Stimulated activated naive CD8-positive, alpha-beta T cell treated with anti-CD3 and anti-CD28 coated beads, Interleukin-15, Interleukin-2, amounts not matched to agents 100 U/mL and 50 U/mL, for 24 hours (primary cell): ENCODE measurements around the gene ITGB3.
A peak's percentile ranks its signal among the peaks of the same experiment; 100 is the strongest.
"Not testable (repeated sequence)": the region's sequence is repeated elsewhere in the genome, so short reads cannot be mapped to it uniquely, and the experiment has no call there.

Source experiments
- ATAC-seq: fragments of 150-1000 bp; cut with Tn5 transposase; one replicate; pipeline ENCODE4 v1.10.0; 2021
- DNase-seq: peaks from one replicate; pipeline ENCODE4 v3.0.0; 2021

Gene ITGB3

DNA sequence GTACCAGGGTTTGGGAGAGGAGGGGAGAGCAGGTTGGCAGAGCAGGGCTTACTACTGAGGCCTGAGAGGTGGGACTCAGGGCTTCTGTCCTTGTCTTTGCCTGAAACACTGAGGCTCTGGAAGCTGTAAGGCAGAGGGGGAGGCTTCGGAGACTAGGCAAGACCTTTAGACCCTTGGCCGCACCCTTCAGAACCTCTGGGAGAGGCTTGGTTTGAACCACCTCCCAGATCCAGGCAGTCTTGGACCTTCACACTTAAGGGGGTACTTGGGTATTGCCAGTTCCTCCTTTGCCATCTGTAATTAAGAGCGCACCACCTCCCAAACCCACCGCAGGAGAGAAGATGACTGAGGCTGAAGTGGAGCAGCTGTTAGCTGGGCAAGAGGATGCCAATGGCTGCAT is 31.6 kb upstream of the ITGB3 start:
- DNase-seq (no peak), ATAC-seq (no peak)

DNA sequence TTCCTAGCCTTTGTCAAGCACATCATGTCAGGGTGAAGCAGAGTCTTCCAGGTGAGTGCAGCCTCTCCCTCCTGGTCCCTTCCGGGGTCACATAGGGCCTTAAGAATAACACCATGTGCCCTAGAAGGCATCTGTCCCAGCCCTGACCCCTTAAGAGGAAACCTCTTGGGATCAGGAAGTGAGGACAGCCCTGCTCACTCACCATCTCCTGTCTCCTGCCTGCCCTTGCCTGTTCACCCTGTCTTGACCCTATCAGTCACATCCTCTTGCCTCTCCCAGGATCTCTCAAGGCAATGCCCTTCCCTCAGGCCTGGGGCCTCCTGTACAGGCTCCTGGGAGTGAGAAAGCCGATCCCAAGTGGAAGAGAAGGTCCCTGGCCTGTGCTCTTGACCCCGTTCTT is 30.6 kb upstream of the ITGB3 start:
- ATAC-seq (no peak), DNase-seq (no peak)

DNA sequence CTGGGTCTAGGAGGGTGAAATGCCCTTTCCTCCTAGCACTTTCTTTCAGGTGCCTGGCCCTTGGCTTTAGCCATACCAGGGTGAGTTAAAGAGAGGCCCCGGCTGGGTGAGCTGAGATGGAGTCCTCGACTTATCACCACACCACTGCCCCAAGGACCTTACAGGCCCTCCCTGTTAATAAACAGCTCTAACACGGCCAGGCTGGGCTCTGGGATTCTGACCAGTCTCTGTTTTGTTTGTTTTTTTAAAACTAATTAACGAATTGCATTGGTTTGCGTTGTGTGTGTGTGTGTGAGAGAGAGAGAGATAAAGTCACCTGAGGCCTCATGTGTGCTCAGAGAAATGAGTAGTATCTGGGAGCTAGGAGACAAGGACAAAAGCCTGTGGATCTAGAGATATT is 30.2 kb upstream of the ITGB3 start:
- no peak for ATAC-seq
- no peak for DNase-seq

DNA sequence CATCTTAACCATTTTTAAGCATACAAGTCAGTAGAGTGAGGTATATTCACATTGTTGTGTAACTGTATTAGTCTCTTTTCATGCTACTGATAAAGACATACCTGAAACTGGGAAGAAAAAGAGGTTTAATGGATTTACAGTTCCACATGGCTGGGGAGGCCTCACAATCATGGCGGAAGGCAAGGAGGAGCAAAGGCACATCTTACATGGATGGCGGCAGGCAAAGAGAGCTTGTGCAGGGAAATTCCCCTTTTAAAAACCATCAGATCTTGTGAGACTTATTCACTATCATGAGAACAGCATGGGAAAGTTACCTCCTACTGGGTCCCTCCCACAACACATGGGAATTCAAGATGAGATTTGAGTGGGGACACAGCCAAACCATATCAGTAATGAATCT is 29.6 kb upstream of the ITGB3 start:
- not testable (repeated sequence) for ATAC-seq, DNase-seq

DNA sequence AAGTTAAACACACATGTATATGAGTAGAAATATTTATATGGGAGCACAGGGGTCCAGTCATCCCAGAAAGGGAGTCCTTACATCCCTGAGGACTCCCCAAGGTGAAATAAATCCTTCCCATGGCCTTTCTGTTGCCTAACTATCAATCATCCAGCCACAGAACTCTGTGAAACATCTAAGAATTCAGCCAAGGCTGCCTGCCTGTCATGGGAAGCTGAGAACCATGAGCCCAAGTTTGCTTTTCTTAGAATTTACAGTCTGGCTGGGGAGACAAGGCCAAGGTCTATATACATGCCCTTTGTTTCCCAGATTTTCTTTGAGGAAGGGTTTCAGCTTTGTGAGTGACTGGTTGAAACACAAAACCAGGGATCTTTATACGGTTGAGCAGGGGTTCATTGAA is 28.7 kb upstream of the ITGB3 start:
- ATAC-seq = no peak
- no peak for DNase-seq

DNA sequence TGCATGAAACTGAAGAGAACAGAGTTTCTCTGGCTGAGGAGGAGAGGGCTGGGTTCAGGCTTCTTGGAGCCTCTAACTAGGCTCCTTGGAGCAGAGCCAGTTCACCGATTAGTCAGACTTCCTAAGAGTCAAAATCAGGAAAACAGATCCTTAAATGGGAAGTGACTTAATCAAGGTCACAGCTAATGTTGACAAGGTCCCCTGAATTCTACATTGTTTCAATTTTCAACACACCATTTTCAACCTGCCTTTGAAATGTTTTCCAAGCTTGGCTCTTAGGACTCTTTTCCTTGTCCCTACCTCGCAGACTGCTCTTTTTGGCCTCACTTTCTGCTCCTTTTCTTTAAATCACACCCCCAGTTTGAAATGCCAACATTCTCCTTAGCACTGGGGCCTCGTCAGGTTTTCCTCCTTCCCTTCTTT is 28.2 kb upstream of the ITGB3 start:
- no peak for DNase-seq
- ATAC-seq = no peak

DNA sequence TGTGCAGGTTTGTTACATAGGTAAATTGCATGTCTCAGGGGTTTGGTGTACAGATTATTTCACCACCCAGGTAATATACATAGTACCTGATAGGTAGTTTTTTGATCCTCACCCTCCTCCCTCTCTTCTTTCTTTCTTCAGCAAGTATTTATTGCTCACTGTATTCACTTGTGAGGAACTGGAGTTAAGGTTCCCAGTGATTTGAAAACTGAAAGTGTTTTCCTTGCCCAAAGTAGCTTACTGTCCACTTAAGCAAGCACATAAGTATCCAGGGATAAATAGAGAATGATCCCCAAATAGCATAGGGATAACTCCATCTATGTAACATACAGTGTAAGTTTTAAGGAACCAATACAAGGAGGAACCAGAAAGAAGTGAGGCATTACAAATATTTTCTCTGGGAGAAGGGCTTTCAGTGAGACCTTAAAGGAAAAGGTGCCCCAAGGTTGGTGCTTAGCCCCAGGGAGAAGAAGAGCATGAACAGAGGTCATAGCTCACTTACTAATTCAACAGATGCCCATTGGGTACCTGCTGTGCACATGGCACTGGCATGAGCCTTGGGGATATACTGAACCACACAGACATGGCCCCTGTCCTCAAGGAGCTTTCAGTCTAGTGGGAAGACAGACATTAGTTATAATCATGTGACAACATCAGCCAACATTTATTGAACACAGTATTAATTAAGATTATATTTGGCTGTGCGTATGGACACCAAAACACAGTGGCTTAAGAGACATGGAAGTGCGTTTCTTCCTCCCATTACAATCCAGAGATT is 27.5 kb upstream of the ITGB3 start:
- no peak for ATAC-seq
- no peak for DNase-seq

DNA sequence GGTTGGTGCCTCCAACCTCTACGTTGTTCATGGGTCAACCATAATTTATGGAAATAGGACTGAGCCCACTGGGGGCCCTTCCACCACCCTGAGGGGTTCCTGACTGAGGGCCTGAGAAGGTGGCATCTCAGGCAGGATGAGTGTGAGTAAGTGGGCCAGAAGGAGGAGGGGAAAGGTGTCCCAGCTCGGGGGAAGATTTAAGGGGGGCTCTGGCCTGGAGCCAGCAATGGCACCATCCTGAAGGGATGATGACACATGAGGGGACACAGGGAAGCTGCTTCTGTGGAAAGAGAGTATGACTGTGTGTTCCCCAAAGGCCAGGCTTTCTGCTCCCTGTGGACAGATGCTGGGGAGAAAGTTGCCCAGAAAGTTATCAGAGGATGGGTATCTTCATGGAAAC is 25.8 kb upstream of the ITGB3 start:
- no peak for DNase-seq
- no peak for ATAC-seq

DNA sequence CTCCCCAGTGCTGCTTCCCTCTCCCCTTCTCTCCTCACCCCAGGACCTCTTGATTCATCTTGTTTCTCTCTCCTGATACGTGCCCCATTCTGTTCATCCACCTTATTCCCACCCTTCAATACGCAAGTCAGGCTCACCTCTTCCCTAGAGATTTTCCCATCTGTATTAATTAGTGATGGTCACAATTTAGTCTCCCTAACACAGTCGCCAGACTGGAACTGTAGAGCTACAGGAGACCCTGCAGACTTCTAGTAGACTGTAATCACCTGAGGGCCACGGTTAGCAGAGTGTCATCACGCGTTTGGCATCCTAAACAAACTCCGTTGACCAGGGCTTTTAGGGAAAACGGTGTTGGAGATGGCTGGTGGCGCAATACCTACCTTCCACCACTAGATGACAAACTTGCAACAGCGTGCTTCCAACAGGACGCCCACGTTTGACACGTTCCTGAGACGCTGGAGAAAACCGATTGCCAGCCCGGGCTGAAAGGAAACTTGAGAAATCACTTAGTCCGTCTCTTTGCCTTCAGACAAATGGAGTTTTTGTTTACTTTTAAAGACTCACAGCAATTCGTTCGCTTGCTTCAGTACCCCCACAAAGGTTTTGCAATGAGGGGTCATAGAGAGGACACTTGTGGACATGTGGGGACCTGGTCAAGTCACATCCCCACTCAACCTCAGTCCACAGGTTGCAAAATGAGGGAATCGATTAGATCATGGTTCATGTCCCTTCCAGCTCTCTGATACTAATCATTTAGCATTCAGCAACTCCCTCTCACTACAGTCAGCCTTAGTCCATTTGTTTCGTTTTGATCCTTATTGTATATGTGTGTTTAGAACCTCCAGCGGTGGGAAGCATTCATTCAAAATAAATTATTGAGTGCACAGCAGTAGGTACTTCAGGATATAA is 23.8 kb upstream of the ITGB3 start:
- DNase-seq (peak; percentile 78), ATAC-seq (peak; percentile 76)

DNA sequence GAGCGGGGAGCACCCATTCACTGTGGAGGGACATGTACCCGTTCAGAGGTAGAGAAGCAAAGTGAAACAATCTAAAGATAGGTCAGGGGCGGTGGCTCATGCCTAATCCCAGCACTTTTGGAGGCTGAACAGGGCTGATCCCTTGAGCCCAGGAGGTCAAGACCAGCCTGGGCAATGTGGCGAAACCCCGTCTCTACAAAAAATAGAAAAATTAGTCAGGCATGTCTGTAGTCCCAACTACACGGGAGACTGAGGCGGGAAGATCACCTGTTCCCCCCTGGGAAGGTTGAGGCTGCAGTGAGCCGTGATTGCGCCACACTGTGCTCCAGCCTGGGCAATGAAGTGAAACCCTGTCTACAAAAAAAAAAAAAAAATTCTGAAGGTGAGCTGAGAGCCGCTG is 22.8 kb upstream of the ITGB3 start:
- ATAC-seq = no peak

DNA sequence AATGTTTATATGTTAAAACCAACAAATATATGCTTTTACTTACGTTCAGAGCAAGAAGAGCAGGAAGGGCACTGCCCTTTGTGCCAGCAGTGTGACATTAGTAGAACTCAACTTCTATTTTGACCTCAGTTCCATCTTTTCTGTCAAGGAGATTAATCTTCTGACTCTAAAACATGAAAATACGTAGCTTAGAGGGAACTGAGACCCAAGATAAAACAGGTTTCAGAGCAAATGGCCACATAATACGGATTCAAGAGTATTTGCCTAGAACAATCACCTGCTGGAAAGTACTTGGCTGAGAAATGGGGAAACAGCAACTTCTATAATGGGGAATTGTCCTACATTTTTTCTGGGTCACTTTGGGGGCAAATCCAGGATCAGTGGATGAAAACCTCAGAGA is 22.3 kb upstream of the ITGB3 start:
- ATAC-seq = no peak
- DNase-seq = no peak

More for the DNA sequence above, 22.8 kb upstream of the ITGB3 start:
- DNase-seq = no peak

DNA sequence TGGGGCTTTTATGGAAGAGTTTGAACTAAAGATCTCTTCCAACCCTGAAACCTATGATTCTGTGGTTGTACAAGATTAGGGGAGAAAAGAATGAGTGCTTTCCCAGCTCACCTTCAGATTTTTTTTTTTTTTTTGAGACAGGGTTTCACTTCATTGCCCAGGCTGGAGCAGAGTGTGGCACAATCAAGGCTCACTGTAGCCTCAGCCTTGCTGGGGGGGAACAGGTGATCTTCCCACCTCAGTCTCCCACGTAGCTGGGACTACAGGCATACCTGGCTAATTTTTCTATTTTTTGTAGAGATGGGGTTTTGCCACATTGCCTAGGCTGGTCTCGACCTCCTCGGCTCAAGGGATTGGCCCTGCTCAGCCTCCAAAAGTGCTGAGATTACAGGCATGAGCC is 21.8 kb upstream of the ITGB3 start:
- DNase-seq = no peak
- no peak for ATAC-seq

DNA sequence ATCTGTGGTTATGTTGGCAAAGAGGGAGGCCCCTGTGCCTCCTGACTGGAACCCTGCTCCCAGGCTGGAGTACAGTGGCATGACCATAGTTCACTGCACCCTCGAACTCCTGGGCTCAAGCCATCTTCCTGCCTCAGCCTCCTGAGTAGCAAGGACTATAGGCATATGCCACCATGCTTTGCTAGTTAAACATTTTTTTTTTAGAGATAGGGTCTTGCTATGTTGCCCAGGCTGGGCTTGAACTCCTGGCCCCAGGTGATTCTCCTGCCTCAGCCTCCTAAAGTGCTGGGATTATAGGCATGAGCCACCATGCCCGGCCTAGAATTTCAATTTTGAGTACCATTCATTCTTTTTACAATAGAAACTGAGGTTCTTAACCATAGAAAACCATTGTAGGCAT is 21.2 kb upstream of the ITGB3 start:
- DNase-seq (no peak), ATAC-seq (no peak)

DNA sequence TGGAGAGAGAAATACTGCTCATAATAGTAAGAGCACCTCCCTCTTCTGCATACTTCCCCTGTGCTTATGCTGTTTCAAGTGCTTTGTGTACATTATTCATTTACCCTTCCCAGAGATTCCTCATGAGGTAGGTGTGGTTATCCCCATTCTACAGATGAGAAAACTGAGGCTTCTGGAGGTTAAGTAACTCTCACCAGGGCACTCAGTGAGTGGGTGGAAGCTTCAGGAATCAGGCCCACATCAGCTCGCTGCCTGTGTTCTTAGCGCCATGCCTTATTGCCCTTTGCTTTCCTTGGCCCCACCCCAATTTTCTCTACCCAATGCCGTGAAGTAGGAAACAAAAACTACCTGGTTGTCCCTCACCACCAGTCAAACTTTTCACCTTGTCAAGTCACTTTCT is 18.1 kb upstream of the ITGB3 start:
- DNase-seq (no peak), ATAC-seq (no peak)

DNA sequence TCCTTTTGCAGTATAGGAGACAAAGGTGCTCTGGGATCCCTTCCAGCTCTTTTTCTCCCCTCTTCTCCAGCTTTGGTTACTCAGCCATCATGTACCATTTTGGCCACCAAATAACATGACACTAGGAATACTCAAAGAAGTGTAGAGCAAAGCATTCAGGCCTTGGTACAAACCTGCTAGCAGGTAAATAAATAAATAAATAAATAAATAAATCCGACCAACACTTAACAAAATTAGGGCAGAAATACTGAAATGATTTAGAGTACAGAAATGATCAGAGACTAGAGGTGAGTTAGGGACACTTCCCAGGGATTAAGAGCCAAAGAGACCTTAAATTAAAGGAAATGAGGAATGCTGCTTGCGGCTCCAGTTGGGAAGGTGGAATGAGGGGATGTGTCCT is 17.7 kb upstream of the ITGB3 start:
- DNase-seq = no peak
- ATAC-seq = no peak

DNA sequence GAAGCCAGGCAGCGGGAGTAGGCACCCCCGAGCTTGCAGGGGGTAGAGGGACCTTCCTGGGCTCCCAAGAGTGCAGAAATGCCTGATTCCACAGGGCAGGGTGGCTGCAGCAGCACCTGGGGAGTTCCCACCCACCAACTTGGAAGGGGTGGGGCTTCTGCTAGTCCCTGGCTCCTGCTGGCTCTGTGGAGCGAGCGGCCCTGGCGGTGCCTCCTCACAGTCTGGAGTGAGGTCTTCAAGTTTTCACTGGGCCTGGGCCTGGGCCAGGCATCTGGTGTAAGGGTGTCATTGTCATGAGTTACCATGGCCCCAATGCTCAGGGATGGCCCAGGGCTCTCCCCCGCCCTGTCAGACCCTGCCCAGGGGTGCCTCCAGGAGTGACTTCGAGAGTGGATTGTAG is 15.8 kb upstream of the ITGB3 start:
- DNase-seq (no peak), ATAC-seq (peak; percentile 13)

DNA sequence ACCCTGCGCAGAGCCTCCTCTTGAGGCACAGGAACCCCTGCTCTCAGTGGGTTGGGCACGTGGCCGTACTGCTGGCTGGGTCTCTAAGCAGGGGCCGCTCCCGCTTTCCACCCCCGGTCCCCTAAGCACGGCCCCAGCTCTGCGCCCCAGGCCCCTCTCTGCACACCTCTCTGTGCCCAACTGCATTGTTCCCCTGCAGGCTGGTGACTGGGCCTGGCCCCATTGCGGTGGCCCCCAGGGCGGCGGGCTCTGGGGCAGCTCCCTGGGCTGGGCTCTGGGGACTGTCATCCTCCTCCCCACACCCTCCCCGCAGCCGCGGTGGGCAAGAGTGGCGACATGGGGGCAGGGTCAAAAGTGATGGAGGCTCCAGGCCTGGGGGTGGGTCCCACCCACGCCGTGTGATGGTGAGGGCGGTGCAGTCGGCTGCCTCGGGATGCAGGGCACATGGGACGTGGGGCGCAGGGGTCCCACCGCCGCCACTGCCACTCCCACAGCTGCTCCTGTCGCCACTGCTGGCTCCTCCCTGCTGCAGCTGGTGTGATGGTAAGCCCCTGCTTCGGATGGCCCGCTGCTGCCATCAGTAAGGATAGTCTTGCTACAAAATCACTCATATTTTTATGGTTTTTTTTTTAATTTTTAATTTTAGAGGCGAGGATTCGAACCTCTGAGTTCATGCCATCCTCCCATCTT is 15.2 kb upstream of the ITGB3 start:
- no peak for DNase-seq
- ATAC-seq = no peak

DNA sequence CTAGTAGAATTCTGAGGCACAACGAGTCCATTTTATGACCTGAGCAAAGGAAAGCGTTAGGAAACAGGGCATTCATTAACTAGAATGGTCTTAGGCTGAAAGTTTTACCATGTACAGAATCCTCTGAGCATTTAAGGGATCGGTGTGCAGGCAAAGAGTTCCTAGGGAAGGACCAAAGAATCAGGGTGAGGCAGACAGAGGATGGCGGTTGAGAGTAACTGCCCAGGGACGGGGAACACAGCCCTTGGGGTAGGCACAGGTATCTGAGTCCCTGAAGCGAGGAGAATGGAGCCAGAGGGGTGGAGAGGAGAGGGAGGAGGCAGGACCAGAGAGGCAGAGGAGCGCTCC is 14.0 kb upstream of the ITGB3 start:
- DNase-seq = no peak
- ATAC-seq = no peak

DNA sequence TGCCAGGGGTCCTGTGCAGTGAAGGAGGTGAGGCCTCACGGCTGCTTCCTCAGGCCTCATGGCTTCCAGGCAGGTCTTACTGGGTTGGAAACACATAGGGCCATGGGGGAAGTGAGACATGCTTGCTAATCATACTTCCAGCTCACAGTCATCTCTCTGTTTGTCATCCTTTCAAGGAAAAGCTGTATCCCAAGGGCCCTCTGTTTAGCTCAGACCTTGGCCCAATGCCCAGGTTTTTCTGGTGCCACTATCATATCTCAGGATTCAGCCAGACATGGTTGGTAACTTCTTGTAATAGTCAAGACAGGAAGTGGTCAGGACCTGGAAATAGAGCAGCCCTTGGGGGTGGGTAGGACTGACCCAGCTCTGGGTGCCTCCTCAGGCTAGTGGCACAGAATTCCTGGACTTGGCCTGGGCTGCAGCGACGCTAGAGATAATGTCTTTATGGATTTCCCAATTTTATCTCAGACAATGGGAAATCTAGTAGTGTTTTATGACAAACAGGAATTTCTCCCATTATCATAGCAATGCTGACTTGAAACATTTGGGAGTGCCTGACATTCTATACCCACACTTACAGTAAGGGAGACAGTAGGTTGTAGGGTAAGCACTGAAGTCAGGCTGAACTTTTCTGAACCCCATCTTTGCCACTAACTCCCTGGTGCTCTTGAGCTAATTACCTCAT is 13.5 kb upstream of the ITGB3 start:
- peak; percentile 29 for ATAC-seq
- DNase-seq = no peak

DNA sequence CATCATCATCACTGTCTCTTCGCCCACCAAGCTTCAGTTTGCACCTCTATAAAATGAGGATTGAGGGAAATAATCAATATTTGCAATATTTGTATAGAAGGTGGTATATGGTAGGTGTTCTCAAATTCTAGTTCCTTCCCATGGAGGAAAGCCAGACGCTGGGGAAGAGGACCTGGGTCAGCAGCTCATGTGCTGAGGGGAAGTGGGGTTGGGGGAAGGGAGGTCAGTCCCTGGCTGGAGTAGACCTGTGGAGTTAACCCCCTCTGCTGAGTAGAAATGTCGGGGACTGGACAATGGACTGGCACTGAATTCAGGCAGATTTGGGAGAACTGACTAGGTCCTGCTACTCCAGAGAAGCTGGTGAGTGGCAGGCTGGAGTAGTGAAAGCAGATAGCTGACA is 12.8 kb upstream of the ITGB3 start:
- ATAC-seq = no peak
- DNase-seq = no peak

DNA sequence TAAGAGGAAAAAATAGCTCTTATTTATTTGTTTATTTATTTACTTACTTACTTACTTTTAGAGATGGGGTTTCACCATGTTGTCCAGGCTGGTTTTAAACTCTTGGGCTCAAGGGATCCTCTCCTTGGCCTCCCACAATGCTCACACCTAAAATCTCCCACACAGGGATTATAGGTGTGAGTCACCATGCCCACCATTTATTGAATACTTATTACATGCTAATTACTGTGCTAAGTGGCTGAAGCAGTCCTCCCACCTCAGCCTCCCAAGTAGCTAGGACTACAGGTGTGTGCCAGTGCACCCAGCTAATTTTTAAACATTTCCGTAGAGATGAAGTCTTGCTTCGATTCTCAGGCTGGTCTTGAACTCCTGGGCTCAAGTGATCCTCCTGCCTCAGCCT is 11.0 kb upstream of the ITGB3 start:
- DNase-seq = no peak

More for the DNA sequence above, 11.0 kb upstream of the ITGB3 start:
- ATAC-seq = no peak
